UCSD-AML1 (cell line): ENCODE measurements around the gene VPS33B.
A peak's percentile ranks its signal among the peaks of the same experiment; 100 is the strongest.
"Not testable (repeated sequence)": the region's sequence is repeated elsewhere in the genome, so short reads cannot be mapped to it uniquely, and the experiment has no call there.

Source experiments
- DNase-seq: peaks from one replicate; lab custom pipeline; 2025; ENCODE audit not compliant: unreplicated experiment; lab: John Stamatoyannopoulos, UW

Gene VPS33B

GRCh38 chr15:91022075-91022831 lies at the start of gene VPS33B:
VPS33B (minus strand) TSS chr15:91022594; CDS start chr15:91022249, 345 bp downstream.
- DNase-seq, result peak; percentile 82

GRCh38 chr15:91072161-91072560 lies 49.8 kb upstream of the VPS33B start:
- no peak for DNase-seq

- DNase-seq, result no peak
These were observed 48.5 kb upstream of the VPS33B start for GRCh38 chr15:91070872-91071271.

GRCh38 chr15:91068966-91069365 lies 46.6 kb upstream of the VPS33B start:
- DNase-seq, result no peak

- DNase-seq, result no peak
These were observed 46.0 kb upstream of the VPS33B start for GRCh38 chr15:91068436-91068835.

- DNase-seq, result no peak
These were observed 44.6 kb upstream of the VPS33B start for GRCh38 chr15:91067036-91067435.

- no peak for DNase-seq
These were observed 43.1 kb upstream of the VPS33B start for GRCh38 chr15:91065505-91065904.

GRCh38 chr15:91061997-91062396 lies 39.6 kb upstream of the VPS33B start:
- DNase-seq, result no peak

- DNase-seq, result no peak
These were observed 38.8 kb upstream of the VPS33B start for GRCh38 chr15:91061230-91061629.

- DNase-seq, result peak; percentile 47
These were observed 33.3 kb upstream of the VPS33B start for GRCh38 chr15:91055548-91056331.

- DNase-seq, result no peak
These were observed 32.4 kb upstream of the VPS33B start for GRCh38 chr15:91054816-91055215.

GRCh38 chr15:91051248-91051647 lies 28.9 kb upstream of the VPS33B start:
- no peak for DNase-seq

- no peak for DNase-seq
These were observed 27.7 kb upstream of the VPS33B start for GRCh38 chr15:91050128-91050455.

- peak; percentile 38 for DNase-seq
These were observed 27.2 kb upstream of the VPS33B start for GRCh38 chr15:91049378-91050127.

- no peak for DNase-seq
These were observed 25.3 kb upstream of the VPS33B start for GRCh38 chr15:91047545-91048199.

GRCh38 chr15:91046056-91046455 lies 23.7 kb upstream of the VPS33B start:
- not testable (repeated sequence) for DNase-seq

- DNase-seq, result no peak
These were observed 22.7 kb upstream of the VPS33B start for GRCh38 chr15:91045065-91045464.

GRCh38 chr15:91043202-91043874 lies 20.9 kb upstream of the VPS33B start:
- DNase-seq, result no peak

GRCh38 chr15:91040856-91041255 lies 18.5 kb upstream of the VPS33B start:
- DNase-seq, result no peak

- no peak for DNase-seq
These were observed 17.6 kb upstream of the VPS33B start for GRCh38 chr15:91039996-91040395.
